GM11168 (cell line): ENCODE results near the gene FRMD1.

Source experiments
- in situ Hi-C: fragments of 300-500 bp; cut with MboI; formaldehyde crosslinking; loops from one replicate; pipeline ENCODE4 v1.12.0; 2022; ENCODE audit warnings: low sequenced_read_pairs; ENCODE audit not compliant: unreplicated experiment

FRMD1 gene

GRCh38 chr6:168078943-168079405, at the start of gene FRMD1:
Gene FRMD1, minus strand, starts transcription at chr6:168079212. Its CDS starts 118 bp downstream, at chr6:168079094.
- in situ Hi-C loops, result no loop called here

GRCh38 chr6:168128006-168128630, 49.1 kb upstream of the FRMD1 start:
- in situ Hi-C loops, result no loop called here

DNA sequence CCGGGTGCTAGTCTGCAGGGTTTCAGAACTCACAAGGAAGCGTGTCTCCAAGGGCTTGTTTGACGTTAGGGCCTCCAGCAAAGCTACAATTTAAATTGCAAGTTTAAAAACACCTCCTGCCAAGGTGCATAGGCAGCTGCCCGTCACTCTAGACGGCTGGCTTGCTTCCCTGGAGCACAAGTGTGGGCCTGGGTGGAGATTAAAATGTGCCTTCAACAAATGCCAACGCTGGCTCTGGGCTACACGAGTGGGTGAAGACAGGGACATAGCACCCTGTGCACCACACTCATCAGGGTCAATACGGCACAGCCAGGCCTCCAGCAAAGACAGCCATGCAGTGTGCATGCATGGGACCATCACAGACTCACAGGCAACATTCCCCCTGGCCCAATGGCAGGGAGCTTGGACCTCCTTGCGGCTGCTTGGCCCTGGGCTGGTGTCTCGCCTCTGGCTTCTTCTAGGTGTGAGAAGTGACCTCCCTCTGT, 48.4 kb upstream of the FRMD1 start:
- in situ Hi-C loops, result no loop called here

DNA sequence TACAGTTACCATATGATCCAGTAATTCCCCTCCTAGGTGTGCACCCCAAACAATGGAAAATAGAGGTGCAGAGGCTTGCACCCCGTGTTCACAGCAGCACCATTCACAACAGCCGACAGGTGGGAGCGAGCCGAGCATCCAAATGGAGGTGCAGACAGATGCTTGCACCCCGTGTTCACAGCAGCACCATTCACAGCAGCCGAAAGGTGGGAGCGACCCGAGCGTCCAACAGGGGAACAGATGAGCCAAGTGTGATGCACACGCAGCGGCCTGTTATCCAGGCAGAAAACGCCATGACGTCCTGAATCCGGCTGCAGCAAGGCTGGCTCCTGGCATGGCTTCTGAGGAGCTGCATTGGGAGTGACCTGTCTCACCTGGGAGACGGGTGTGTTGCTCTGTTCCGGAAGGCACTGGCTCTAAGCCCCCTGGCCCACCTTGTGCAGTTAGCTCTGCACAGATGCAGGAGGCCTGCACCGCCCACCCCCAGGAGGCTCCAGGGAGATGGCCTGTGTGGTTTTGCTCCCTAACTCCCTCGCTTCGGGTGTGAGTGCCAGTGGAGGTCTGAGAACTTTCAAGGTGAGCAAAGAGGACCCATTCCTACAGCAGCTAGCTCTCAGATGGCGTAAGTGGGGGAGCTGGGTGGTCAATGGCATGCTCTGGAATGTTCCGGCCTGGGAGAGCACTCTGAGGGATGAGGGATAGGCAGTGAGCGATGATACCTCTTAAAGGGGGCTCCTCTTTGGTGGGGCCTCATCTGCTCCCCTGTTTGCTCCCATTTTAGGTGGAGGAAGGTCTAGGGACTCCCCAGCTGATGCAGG, 47.8 kb upstream of the FRMD1 start:
- in situ Hi-C loops, result no loop called here

DNA sequence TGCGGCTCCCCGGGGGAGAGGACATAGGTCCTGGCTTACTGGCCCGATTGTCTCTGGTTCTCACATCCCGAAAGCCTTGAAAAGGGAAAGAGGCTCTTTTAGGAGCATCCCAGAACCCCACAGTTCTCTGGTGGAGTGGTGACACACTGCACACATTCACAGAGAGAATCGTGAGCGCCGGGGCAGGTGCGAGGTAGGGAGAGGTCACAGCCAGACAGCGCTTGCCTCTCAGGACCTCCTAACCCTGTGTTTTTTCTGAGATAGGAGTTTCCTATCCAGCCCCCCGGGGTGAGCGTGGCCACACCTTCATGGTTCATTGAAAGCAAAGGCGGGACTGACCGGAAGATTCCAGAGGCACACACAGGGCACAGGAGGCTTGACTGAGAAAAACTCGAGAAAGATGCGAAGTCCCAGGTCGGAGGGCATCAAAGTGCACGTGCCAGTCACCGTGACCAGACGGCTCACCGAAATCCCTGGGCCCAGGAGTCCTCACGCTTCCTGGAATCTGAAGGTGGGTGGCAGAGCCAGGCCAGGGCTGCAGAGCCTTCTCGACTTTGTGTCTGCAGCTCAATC, 46.5 kb upstream of the FRMD1 start:
- in situ Hi-C loops, result no loop called here

DNA sequence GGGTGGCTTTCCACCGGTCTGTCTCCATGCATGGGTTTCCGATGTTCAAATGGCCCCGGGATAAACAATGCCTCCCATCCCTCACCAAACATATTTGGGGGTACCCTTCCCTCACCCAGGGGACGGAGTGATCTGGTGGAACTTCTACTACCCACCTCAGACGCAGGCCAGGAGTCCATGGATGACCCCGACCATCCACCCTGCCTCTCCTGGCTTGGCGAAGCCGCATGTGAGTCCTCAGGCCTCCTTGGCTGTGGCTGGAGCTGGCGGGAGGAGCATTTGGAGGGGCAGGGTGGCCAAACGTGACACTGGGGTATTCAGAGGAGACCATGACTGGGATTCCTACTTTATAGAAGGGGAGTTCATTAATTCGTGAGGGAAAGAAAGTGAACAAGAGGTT, 45.9 kb upstream of the FRMD1 start:
- in situ Hi-C loops, result no loop called here

DNA sequence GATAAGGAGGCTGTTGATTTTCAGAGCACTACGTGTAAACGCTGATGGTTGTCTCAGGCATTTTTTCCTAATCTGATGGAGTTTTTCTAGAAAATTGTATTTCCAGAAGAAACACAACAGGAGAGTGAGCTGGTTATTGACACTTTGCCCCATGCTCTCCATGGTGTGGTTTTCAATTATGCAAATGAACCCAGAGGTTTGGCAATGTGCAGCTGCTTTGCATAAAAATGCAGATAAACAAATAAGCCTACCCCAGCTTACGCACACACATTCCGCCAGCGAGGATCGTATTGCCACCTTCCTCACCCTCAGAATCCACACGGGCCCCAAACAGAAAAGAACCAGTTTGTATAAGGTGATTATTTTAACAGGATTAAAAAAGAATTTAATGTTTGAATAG, 45.1 kb upstream of the FRMD1 start:
- in situ Hi-C loops, result no loop called here

DNA sequence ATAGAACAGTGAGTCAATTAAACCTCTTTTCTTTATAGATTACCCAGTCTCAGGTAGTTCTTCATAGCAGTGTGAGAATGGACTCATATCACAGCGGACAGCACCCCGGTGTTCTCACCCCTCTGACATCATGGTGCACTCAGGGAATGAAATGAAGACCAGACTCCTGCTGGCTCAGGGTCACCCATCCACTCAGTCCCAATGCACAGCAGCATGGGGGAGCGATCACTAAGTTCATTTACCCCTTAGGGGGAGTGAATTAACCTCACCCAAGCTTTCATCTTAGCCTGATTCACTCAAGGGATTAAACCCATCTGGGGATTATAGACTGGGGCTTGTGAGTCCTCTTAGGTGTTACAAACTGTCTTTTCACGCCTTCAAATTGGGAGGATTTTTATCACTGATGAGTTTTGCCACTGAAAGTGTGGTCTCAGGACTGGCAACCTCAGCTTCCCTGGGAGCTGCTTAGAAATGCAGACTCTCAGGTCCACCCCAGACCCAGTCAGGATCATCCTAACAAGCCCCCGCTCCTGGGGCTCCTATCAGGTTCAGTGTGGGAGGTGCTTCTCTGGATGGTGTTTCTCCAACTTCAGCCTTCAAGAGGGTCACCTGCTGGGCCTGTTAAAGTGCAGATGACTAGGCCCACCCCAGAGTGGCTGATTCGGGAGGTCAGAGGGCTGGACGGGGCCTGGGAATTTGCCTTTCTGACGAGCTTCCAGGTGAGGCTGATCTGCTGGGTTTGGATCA, 44.3 kb upstream of the FRMD1 start:
- in situ Hi-C loops, result no loop called here

- in situ Hi-C loops, result no loop called here
Measured at GRCh38 chr6:168122521-168122920, 43.5 kb upstream of the FRMD1 start.

DNA sequence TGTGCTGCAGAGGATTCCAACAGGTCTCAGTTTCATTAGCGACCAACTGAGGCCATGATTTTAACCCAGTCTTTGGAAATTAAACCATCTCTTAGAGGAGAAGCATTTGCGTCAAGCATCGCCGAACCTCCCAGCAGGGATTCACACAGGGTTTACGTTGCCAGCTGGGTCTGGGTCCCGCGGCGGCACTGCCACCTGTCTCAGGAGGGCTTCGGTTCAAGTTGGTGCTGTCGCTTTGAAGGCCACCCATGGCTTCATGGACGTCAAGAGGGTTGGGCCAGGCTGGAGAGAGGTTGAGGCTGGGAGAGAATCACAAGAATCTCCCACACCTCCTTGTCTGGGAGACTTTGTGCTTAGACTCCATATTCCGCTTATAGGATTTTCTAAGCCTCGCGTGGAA, 43.0 kb upstream of the FRMD1 start:
- in situ Hi-C loops, result no loop called here

- in situ Hi-C loops, result no loop called here
Measured at GRCh38 chr6:168121303-168121665, 42.3 kb upstream of the FRMD1 start.

- in situ Hi-C loops, result no loop called here
Measured at GRCh38 chr6:168120390-168121302, 41.6 kb upstream of the FRMD1 start.

DNA sequence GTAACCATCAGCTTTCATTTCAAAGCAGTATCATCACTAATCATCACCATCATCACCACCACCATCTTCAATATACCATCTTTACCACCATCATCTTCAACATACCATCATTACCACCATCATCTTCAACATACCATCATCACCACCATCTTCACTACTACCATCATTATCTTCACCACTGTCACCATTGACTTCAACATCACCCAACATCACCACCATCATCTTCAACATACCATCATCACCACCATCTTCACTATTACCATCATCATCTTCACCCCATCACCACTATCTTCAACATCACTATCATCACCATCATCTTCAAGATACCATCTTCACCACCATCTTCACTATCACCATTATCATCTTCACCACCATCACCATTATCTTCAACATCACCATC, 40.5 kb upstream of the FRMD1 start:
- in situ Hi-C loops, result no loop called here

DNA sequence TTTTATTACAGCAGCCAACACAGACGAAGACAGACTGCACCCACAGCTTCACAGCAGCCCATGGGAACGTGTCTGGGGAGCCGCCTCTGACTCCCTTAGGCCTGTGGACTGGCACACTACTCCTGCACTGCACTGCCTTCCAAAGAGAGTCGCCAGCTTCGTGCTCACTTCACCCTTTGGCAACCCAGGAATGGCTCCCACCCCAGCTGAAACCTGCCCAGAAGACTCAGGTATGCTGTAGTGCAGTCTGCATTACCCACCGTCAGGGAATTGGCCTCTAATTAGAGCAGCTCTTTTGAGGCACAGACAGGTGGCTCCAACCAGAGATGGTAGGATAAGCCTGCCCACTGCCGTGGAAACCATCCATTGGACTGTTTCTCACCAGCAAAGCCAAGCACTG, 39.9 kb upstream of the FRMD1 start:
- in situ Hi-C loops, result no loop called here

- in situ Hi-C loops, result no loop called here
Measured at GRCh38 chr6:168117942-168118341, 38.9 kb upstream of the FRMD1 start.

DNA sequence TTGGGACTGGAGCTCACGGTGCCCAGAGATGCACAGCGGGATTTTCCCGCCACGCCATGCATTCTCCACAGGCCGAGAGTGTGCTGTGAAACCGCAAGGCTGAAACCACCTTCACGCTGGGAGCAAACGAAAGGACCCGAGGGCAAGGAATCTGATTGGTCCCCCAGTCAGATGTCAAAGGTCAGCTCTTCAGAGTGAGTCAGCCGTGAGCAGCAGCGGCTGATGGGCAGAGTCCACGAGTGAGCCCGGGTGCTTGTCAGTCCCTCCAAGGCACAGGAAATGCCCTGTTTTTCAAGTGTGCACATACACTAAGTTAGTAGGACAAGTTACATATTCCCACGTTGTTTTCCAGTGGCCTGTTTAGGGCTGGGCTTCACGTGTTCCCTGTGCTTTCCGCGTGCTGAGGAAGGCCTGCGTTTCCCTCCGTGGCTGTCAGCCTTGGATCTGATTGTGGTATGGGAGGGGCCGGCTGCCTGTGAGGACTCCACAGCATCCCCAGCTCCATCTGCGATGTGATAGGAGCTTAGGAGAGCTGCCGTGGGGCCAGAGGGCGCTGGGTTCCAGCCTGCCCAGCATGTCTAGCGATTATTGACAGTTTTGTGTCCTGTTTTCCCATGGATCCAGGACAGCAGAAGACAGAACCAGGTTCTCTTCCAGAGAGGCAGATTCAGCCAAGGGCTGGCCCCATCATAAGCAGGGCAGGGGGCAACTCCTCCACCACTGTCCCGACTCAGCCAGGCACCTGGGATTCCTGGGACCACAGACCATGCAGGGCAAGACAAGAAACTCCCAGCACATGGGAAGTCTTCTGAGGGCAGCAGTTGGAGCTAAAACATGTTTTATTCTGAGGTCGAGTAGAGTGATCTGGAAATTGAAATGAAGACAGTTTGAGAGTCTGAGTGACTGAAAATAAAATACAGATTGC, 38.2 kb upstream of the FRMD1 start:
- in situ Hi-C loops, result no loop called here

DNA sequence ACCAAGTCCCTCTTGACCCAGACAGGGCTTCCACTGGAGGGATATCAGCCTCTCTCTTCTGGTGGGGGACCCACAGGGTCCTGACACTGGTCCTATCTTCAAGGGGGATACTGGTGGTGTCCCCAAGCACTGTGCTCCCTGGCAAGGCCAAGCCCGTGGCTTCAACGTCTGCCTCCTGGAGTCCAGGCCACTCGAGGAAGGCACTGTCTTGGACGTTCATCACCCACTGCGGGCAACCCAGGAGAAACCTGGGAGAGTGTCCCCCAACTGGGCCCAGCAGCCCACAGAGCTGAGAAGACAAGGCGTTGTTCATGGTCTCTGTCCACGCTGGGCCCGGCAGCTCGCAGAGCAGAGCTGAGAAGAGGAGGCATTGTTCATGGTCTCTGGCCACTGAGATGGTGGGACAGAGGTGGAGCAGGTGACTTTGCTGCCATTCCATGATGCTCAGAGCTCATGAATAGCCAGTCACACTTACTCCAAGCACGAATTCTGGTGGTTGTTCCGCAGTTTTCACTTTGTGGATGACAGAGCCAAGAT, 37.5 kb upstream of the FRMD1 start:
- in situ Hi-C loops, result no loop called here

- in situ Hi-C loops, result no loop called here
Measured at GRCh38 chr6:168115748-168116437, 36.9 kb upstream of the FRMD1 start.
